ENCODE measurements around the gene LIMK2.

- TF ChIP-seq EZH2 (IDR thresholded peaks at IDR 0.05; ENCODE audit: borderline replicate concordance, insufficient read depth, low read length, poor library complexity, severe bottlenecking) (no peak), CTCF (IDR thresholded peaks at IDR 0.05; ENCODE audit: poor library complexity, severe bottlenecking) (no peak), REST (IDR thresholded peaks at IDR 0.05; ENCODE audit: borderline replicate concordance) (no peak)
Observed at GRCh38 chr22:31295360-31295759, 83.3 kb downstream of the LIMK2 start.

Data from neural cell (in vitro differentiated cells).